Fibroblast of lung (primary cell): Measurements from ENCODE around the gene OR13A1. TPM values are rescaled to one million over a fixed set of nuclear protein-coding genes. Genes with fewer than 3 reads are reported as not detected.

Source experiments
- DNase-seq, 2 donors: peaks; one replicate each; pipeline versions ENCODE4 v3.0.0 to v3.0.0-alpha.2; 2010; ENCODE audit warnings: low read depth in 2 of 2
- H2AFZ ChIP-seq: 2 replicates; pipeline ENCODE4 v1.5.1; 2012; ENCODE audit warnings: low read length, control low read depth, inconsistent platforms
- H3K27ac ChIP-seq: 2 replicates; pipeline ENCODE4 v1.5.1; 2011; ENCODE audit warnings: low read length, control low read depth; ENCODE audit not compliant: insufficient read depth
- H3K27me3 ChIP-seq: 2 replicates; pipeline ENCODE4 v1.5.1; 2011; ENCODE audit warnings: mild to moderate bottlenecking, low read length; ENCODE audit not compliant: control insufficient read depth, insufficient read depth
- H3K36me3 ChIP-seq: 2 replicates; pipeline ENCODE4 v1.5.1; 2011; ENCODE audit warnings: low read length; ENCODE audit not compliant: control insufficient read depth, insufficient read depth
- H3K4me1 ChIP-seq: 2 replicates; pipeline ENCODE4 v1.5.1; 2011; ENCODE audit warnings: low read length; ENCODE audit not compliant: control insufficient read depth, insufficient read depth; ENCODE audit errors: extremely low read depth
- H3K4me2 ChIP-seq: 2 replicates; pipeline ENCODE4 v1.5.1; 2011; ENCODE audit warnings: low read length, control low read depth; ENCODE audit not compliant: insufficient read depth; ENCODE audit errors: extremely low read depth
- H3K4me3 ChIP-seq, 4 experiments: fragments of 200-600 bp in 1 of 4; sonication (generic) in 1 of 4; replicated peaks in 1 of 4; 2 replicates each; pipeline ENCODE4 v1.5.1; 2011 to 2016; ENCODE audit warnings: low read length in 4 of 4, low read depth in 3 of 4, mild to moderate bottlenecking in 3 of 4, control low read depth in 2 of 4, inconsistent platforms in 1 of 4, mixed read lengths in 1 of 4; ENCODE audit not compliant: insufficient read depth in 1 of 4; ENCODE audit errors: control extremely low read depth in 1 of 4
- H3K79me2 ChIP-seq: 2 replicates; pipeline ENCODE4 v1.5.1; 2012; ENCODE audit warnings: mild to moderate bottlenecking, low read length, inconsistent platforms; ENCODE audit not compliant: control insufficient read depth, insufficient read depth
- H3K9ac ChIP-seq: 2 replicates; pipeline ENCODE4 v1.5.1; 2011; ENCODE audit warnings: mild to moderate bottlenecking, low read length, control low read depth; ENCODE audit not compliant: insufficient read depth
- H3K9me3 ChIP-seq: 2 replicates; pipeline ENCODE4 v1.5.1; 2012; ENCODE audit warnings: low read depth, low read length; ENCODE audit not compliant: control insufficient read depth, insufficient read depth
- H4K20me1 ChIP-seq: 2 replicates; pipeline ENCODE4 v1.5.1; 2011; ENCODE audit warnings: low read length; ENCODE audit not compliant: control insufficient read depth, insufficient read depth; ENCODE audit errors: extremely low read depth
- EZH2 ChIP-seq: IDR thresholded peaks from 2 replicates; pipeline ENCODE4 v1.5.1; 2012; ENCODE audit warnings: low read length, control low read depth, mild to moderate bottlenecking; ENCODE audit errors: missing control alignments
- polyA plus RNA-seq, 2 donors: library from polyadenylated mRNA; depleted of rRNA in 1 of 2; stranded (reverse) in 1 of 2; unstranded in 1 of 2; fragments of >200 nt; gene quantifications; 2 replicates each; pipeline ENCODE4 v1.2.1, GENCODE V29; 2011 to 2012; ENCODE audit warnings: missing spikeins in 1 of 2
- total RNA-seq: library from RNA; depleted of rRNA; stranded (reverse); fragments of >200 nt; gene quantifications from 2 replicates; pipeline ENCODE4 v1.2.1, GENCODE V29; 2014
- TF ChIP-seq, protein P1 (sequence below), 2 donors: IDR thresholded peaks in 1 of 2; conservative IDR thresholded peaks in 1 of 2; 1 replicate in 1 of 2; 2 replicates in 1 of 2; pipeline ENCODE4 v1.5.1; 2011 to 2012; ENCODE audit warnings: low read length in 2 of 2, control low read depth in 1 of 2, inconsistent platforms in 1 of 2, low read depth in 1 of 2, mild to moderate bottlenecking in 1 of 2

The OR13A1 gene
- total and polyA plus RNA-seq, 2 donors (not counting 1 experiment from before 2014, with no cell fraction given) = not detected

DNA sequence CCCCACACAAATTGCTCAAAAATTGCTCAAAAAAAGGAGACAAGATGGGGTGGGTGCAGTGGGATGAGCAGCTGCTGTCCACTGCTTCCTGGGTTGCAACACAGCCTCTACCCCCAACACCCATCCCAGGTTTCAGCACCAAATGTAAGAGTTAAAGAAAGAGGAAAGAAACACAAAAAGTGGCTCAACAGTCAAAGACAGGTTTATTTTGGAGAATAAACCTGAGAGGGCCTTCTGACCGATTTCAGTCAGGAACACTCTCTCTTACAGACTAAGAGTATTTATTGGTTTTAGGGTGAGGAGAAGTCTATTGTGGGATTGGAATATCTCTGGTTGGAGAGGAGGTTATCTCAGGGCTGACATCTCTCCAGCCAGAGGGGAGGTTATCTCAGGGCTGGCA lies 28.4 kb downstream of the OR13A1 start:
- DNase-seq = no peak
- no peak overlapping the region for H3K4me3 ChIP-seq
- H3K27ac ChIP-seq = no peak overlapping the region
- H2AFZ ChIP-seq = no peak overlapping the region
- H4K20me1 ChIP-seq = no peaks in the 10 kb centered on the region
- no peaks in the 10 kb centered on the region for H3K27me3 ChIP-seq
- no peaks in the 10 kb centered on the region for H3K9me3 ChIP-seq
- H3K4me1 ChIP-seq = no peaks in the 10 kb centered on the region
- H3K79me2 ChIP-seq = no peaks in the 10 kb centered on the region
- TF ChIP-seq, protein P1, sequence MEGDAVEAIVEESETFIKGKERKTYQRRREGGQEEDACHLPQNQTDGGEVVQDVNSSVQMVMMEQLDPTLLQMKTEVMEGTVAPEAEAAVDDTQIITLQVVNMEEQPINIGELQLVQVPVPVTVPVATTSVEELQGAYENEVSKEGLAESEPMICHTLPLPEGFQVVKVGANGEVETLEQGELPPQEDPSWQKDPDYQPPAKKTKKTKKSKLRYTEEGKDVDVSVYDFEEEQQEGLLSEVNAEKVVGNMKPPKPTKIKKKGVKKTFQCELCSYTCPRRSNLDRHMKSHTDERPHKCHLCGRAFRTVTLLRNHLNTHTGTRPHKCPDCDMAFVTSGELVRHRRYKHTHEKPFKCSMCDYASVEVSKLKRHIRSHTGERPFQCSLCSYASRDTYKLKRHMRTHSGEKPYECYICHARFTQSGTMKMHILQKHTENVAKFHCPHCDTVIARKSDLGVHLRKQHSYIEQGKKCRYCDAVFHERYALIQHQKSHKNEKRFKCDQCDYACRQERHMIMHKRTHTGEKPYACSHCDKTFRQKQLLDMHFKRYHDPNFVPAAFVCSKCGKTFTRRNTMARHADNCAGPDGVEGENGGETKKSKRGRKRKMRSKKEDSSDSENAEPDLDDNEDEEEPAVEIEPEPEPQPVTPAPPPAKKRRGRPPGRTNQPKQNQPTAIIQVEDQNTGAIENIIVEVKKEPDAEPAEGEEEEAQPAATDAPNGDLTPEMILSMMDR (conservative IDR thresholded peaks at IDR 0.05 in 1 of 2, IDR thresholded peaks at IDR 0.05 in 1 of 2; ENCODE audit: low read depth in 1 of 2, low read length in 2 of 2) = no peak
- TF ChIP-seq EZH2 = no peak
- H3K9ac ChIP-seq = no peak overlapping the region
- no peak overlapping the region for H3K4me2 ChIP-seq
- H3K36me3 ChIP-seq = no peaks in the 10 kb centered on the region

DNA sequence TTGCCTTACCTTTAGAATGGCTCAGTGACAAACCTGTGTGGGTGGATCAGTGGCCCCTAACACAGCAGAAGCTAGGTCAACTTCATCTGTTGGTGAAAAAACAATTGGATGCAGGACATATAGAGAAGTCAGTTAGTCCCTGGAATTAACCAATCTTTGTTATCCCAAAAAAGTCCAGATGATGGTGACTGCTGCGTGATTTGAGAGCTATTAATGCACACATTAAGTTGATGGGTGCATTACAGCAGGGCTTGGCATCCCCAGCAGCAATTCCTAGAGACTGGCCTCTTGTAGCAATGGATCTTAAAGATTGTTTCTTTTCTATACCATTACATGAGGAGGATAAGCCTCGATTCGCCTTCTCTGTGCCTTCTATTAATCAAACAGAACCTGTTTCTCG lies 33.3 kb downstream of the OR13A1 start:
- no peak overlapping the region for H3K9ac ChIP-seq
- H2AFZ ChIP-seq = no peak overlapping the region
- no peaks in the 10 kb centered on the region for H4K20me1 ChIP-seq
- H3K4me2 ChIP-seq = no peak overlapping the region
- no peaks in the 10 kb centered on the region for H3K9me3 ChIP-seq
- no peaks in the 10 kb centered on the region for H3K27me3 ChIP-seq
- TF ChIP-seq EZH2 = no peak
- TF ChIP-seq, protein P1 (conservative IDR thresholded peaks at IDR 0.05 in 1 of 2, IDR thresholded peaks at IDR 0.05 in 1 of 2; ENCODE audit: low read depth in 1 of 2, low read length in 2 of 2) = no peak
- no peak for DNase-seq
- no peaks in the 10 kb centered on the region for H3K79me2 ChIP-seq
- no peaks in the 10 kb centered on the region for H3K4me1 ChIP-seq
- H3K27ac ChIP-seq = no peak overlapping the region
- no peaks in the 10 kb centered on the region for H3K36me3 ChIP-seq
- H3K4me3 ChIP-seq = no peak overlapping the region

DNA sequence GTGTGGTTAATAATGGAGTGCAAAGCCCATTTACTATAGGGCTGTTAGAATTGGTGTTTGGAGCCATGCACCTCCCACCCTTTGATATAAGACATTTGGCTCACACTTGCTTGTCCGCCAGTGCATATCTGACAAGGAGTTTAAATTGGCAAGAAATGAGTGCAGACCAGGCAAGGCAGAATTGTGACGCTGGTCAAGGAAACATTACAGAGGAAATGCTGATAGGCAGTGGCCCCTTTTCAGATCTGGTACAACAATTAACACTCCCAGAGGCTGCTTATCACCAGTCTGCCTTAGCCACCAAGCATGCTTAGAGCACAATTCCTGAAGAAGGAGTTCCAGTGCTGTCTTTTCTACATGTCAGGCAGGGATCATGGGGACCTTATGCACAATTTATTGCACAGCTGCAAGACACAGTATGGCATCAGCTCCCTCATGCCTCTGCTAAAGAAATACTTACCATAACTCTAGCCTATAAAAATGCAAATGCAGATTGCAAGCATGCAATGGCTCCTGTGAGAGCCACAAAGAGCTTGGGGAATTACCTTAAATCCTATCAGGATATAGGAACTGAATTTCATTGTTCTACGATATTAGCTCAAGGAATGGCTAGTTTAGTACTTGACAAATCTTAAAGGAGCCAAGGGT lies 35.2 kb downstream of the OR13A1 start:
- H3K4me1 ChIP-seq = no peaks in the 10 kb centered on the region
- no peaks in the 10 kb centered on the region for H3K9me3 ChIP-seq
- no peak overlapping the region for H3K9ac ChIP-seq
- no peaks in the 10 kb centered on the region for H3K27me3 ChIP-seq
- TF ChIP-seq, protein P1 (conservative IDR thresholded peaks at IDR 0.05 in 1 of 2, IDR thresholded peaks at IDR 0.05 in 1 of 2; ENCODE audit: low read depth in 1 of 2, low read length in 2 of 2) = no peak
- TF ChIP-seq EZH2 = no peak
- H3K4me3 ChIP-seq = no peak overlapping the region
- DNase-seq = no peak
- H2AFZ ChIP-seq = no peak overlapping the region
- H3K36me3 ChIP-seq = no peaks in the 10 kb centered on the region
- H3K27ac ChIP-seq = no peak overlapping the region
- H3K79me2 ChIP-seq = no peaks in the 10 kb centered on the region
- no peaks in the 10 kb centered on the region for H4K20me1 ChIP-seq
- H3K4me2 ChIP-seq = no peak overlapping the region
